ENCODE measurements around the gene CTNNA3. TPM values are rescaled to one million over a fixed set of nuclear protein-coding genes. Genes with fewer than 3 reads are reported as not detected.

The CTNNA3 gene
- total and polyA plus RNA-seq, 5 experiments from 2014 or later, result not detected

DNA sequence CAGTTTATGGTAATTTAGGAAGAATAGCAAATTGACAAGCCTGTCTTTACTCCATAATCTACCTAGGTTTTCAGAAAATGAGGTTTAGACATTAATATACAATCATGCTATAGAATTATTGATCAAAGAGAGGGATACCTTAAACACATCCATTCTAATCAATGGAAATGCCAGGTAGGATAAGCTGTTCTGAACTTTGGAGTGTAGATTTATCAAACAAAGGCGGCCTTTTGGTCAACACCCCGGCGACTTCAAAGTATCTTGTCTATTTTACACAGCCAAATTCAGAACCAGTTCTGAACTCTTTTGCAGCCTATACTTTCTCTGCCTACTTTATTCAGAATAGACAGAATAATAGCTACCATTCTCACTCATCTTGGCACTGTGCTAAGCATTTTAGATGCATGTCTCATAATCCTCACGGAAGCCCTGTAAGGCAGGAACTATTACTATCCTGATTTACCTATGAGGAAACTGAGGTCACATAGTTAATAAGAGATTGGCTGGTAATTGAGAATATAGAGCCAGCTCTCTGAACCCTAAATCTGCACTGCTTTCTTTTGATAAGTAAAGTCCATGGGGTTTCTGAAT is 1412.0 kb downstream of the CTNNA3 start:
- DNase-seq, result no peak
- POLR2A ChIA-PET, result no interaction called here
- Mint-ChIP-seq H3K9me3 (peaks cover 0 to 3% (median 0%) of the 10 kb centered on the region in 9 donors), H3K36me3 (no peaks in the 10 kb centered on the region), H3K4me3 (no peak overlapping the region), H3K27me3 (no peaks in the 10 kb centered on the region), H3K27ac (no peak overlapping the region), H3K4me1 (no peaks in the 10 kb centered on the region)
- no peak for ATAC-seq

DNA sequence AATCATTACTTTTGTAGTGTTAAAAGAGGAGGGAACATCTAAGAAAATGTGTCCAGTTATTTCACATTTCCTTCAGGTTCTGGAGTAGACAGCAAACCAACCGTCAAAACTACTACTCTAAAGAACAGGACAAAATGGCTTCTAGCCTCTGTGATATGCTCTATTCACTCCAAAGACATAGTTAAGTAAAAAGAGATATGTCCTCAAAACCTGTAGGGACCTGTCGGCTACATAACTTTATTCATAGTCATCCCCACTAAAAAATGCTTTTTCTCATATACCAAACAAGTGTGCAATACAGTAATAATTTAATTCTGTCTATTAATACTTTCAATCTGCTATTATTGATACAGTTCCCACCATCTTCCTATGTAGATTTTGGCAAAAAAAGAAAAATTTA is 1412.9 kb downstream of the CTNNA3 start:
- Mint-ChIP-seq H3K4me3 (no peak overlapping the region), H3K36me3 (no peaks in the 10 kb centered on the region), H3K4me1 (no peaks in the 10 kb centered on the region), H3K27me3 (no peaks in the 10 kb centered on the region), H3K9me3 (peaks cover 0 to 3% (median 0%) of the 10 kb centered on the region in 9 donors), H3K27ac (no peak overlapping the region)
- ATAC-seq (no peak), DNase-seq (no peak)
- POLR2A ChIA-PET, result no interaction called here

DNA sequence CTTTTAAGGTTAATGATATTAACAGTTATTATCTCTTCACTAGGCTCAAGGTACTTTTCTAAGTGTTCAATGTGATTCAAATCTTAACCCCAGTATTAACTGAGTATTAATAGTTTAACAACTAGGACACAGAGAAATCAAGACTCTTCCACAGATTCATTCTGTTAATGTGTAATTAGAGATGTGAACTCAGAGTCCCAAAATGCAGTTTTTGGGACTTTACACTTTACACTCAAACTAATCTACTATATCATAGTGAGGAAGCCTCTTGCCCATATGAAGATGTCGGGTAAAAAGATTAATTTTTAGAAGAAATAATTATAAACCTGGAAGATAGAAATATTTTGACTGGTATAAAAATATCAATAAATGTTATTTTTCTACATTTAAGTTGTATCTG is 1414.7 kb downstream of the CTNNA3 start:
- H3K36me3 Mint-ChIP-seq, result no peaks in the 10 kb centered on the region
- POLR2A ChIA-PET, result no interaction called here
- H3K27ac Mint-ChIP-seq, result no peak overlapping the region
- H3K9me3 Mint-ChIP-seq, result no peaks in the 10 kb centered on the region
- ATAC-seq (no peak), DNase-seq (no peak)
- no peak overlapping the region for H3K4me3 Mint-ChIP-seq
- no peaks in the 10 kb centered on the region for H3K4me1 Mint-ChIP-seq
- H3K27me3 Mint-ChIP-seq, result no peaks in the 10 kb centered on the region

DNA sequence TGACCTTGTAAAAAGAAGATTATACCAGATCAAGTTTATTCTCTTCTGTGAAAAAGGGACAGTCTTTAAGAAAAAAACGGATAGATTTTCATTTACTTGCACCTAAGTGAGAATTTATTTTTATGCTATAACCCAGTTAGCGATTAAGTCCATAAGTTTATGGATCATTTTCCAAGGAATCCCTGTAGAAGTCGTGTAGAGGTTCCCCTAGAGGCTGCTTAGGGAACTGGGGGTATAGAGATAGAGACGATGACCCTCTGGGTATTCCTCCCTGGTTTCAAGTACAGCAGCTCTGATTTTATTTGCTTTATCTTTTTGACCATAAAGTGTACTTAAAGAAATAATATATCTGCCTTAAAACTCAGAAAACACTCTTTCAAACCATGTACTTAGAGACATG is 1418.5 kb downstream of the CTNNA3 start:
- Mint-ChIP-seq H3K9me3 (peaks cover 0 to 5% (median 0%) of the 10 kb centered on the region in 9 donors), H3K27me3 (no peaks in the 10 kb centered on the region), H3K4me3 (no peak overlapping the region), H3K27ac (no peak overlapping the region), H3K36me3 (no peaks in the 10 kb centered on the region), H3K4me1 (no peaks in the 10 kb centered on the region)
- no peak for DNase-seq
- POLR2A ChIA-PET, result no interaction called here
- no peak for ATAC-seq

DNA sequence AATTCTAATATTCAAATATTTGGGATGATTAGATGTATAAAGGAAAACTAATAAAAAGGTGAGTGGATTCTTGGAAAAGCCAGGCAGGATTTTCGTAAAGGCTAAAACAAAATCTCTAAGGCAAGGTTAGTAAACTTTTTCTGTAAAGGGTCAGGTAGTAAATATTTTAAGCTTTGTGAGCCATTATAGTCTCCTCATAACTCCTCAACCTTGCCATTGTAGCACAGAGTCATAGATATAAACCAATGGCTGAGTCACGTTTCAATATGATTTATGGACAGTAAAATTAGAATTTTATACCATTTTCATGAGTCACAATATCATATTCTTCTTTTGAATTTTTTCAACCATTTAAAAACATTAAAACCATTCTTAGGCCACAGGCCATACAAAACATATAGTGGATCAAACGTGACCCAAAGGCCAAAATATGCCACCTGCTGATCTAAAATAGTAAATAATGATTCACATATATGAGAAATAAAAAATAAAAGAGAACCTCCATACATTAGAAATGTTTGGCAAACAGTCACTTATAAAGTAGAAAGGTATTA is 1422.0 kb downstream of the CTNNA3 start:
- Mint-ChIP-seq H3K9me3 (peaks cover 0 to 5% (median 0%) of the 10 kb centered on the region in 9 donors), H3K4me1 (no peaks in the 10 kb centered on the region), H3K36me3 (no peaks in the 10 kb centered on the region), H3K27ac (no peak overlapping the region), H3K4me3 (no peak overlapping the region), H3K27me3 (peaks cover 0 to 3% (median 0%) of the 10 kb centered on the region in 5 donors)
- ATAC-seq (no peak), DNase-seq (no peak)
- POLR2A ChIA-PET, result no interaction called here

DNA sequence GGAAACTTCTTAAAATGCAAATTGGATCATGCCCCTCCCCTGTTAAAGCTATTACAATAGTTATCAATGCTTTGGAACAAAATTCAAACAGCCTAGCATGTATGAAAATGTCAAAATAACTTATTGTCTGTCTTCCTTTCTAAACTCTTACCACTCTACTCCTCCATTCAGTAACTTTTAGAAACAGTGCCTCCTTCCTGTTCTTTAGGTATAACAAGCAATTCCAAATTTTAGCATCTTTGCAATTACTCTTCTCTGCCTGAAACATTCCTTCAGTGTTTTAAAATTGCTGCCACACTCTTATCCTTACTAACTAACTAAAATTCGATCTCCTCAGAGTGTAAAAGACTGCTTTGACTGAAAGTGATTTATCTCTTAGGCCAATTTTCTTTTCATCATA is 1430.6 kb downstream of the CTNNA3 start:
- H3K27ac Mint-ChIP-seq, result no peak overlapping the region
- no peak overlapping the region for H3K4me3 Mint-ChIP-seq
- no peak for DNase-seq
- no peaks in the 10 kb centered on the region for H3K27me3 Mint-ChIP-seq
- no peaks in the 10 kb centered on the region for H3K4me1 Mint-ChIP-seq
- ATAC-seq, result no peak
- peaks cover 0 to 16% (median 0%) of the 10 kb centered on the region in 9 donors for H3K9me3 Mint-ChIP-seq
- H3K36me3 Mint-ChIP-seq, result no peaks in the 10 kb centered on the region
- POLR2A ChIA-PET, result no interaction called here

DNA sequence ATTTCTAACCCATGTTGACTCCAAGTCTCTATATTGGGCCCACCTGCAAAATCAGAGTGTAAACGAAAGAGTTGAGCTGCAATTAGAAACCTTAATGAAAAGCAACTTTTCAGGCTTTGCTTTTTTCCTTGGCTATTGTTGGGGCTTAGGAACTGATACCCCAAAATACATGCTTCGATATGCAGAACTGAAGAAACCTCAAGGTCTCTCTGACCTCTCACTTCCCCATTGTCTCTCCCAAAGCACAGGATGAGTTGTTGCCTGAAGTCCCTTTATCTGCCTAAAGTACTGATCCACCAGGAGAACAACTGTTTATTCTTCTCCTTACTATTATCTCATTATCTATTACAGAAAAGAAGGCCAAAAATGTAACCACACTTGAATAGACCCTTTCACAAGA is 1436.2 kb downstream of the CTNNA3 start:
- H3K9me3 Mint-ChIP-seq, result peaks cover 0 to 13% (median 2%) of the 10 kb centered on the region in 9 donors
- ATAC-seq, result no peak
- POLR2A ChIA-PET, result no interaction called here
- no peak for DNase-seq
- no peaks in the 10 kb centered on the region for H3K36me3 Mint-ChIP-seq
- no peak overlapping the region for H3K27ac Mint-ChIP-seq
- H3K27me3 Mint-ChIP-seq, result no peaks in the 10 kb centered on the region
- peaks cover 0 to 1% (median 0%) of the 10 kb centered on the region in 4 donors for H3K4me1 Mint-ChIP-seq
- no peak overlapping the region for H3K4me3 Mint-ChIP-seq

DNA sequence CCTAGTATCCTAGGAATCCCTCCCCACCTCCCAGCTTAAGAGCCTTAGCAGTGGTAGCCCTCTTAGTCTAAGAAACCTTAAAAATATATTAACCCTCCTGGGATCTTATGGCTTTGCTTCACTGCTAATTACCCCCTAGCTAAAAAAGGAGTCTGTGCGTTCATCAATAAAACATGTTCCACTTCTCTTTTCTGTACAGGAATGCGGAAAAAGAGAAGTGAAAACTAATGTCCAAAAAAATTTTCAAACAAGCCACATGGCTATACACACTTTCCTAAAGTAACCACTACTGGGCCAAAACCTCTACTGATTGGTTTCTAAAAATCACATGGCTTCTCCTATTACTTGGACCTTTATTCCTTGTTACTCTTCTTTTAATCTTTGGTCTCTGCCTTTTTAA is 1437.3 kb downstream of the CTNNA3 start:
- no peak for DNase-seq
- no peak overlapping the region for H3K27ac Mint-ChIP-seq
- no peak overlapping the region for H3K4me3 Mint-ChIP-seq
- H3K4me1 Mint-ChIP-seq, result peaks cover 0 to 1% (median 0%) of the 10 kb centered on the region in 4 donors
- POLR2A ChIA-PET, result no interaction called here
- H3K9me3 Mint-ChIP-seq, result peaks cover 0 to 13% (median 0%) of the 10 kb centered on the region in 9 donors
- ATAC-seq, result no peak
- H3K27me3 Mint-ChIP-seq, result no peaks in the 10 kb centered on the region
- no peaks in the 10 kb centered on the region for H3K36me3 Mint-ChIP-seq

DNA sequence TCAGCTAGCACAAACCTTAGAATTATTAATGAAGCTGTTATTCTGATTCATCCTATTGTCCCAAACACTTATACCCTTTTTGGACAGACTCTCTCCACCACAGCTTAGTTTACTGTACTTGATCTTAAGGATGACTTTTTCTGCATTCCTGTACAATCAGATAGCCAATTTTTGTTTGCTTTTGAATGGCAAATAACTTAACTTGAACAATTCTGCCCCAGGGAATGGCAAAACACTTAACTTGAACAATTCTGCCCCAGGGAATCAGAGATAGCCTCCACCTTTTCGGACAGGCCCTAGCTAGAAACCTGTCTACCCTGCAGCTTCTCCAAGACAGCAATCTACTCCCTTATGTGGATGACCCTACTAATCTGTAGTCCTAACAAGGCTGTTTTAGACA is 1438.2 kb downstream of the CTNNA3 start:
- Mint-ChIP-seq H3K27me3 (no peaks in the 10 kb centered on the region), H3K4me3 (no peak overlapping the region), H3K9me3 (peaks cover 0 to 13% (median 0%) of the 10 kb centered on the region in 9 donors), H3K4me1 (peaks cover 0 to 1% (median 0%) of the 10 kb centered on the region in 4 donors), H3K27ac (no peak overlapping the region), H3K36me3 (no peaks in the 10 kb centered on the region)
- POLR2A ChIA-PET, result no interaction called here
- ATAC-seq, result no peak
- DNase-seq, result no peak

DNA sequence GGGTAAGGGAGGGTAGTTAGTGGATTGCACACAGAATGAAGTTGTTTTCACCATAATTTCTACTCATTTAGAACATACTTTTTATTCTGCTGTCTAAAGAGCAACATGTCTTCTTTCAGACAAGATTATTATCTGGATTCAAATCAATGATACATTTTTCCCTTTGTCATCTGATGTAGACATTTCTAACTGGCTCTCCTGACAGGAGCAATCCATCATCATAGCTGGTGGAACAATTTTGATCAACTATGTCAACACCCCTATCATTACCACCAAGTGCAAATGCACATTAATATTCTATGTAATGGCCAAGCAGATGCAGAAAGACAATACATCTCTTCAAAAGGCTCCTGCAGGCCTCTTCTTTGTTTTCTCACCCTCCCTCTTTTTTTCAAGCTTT is 1443.0 kb downstream of the CTNNA3 start:
- Mint-ChIP-seq H3K4me1 (peaks cover 0 to 1% (median 0%) of the 10 kb centered on the region in 4 donors), H3K27me3 (no peaks in the 10 kb centered on the region), H3K36me3 (no peaks in the 10 kb centered on the region), H3K9me3 (peaks cover 0 to 30% (median 8%) of the 10 kb centered on the region in 9 donors), H3K4me3 (no peak overlapping the region), H3K27ac (no peak overlapping the region)
- DNase-seq (no peak), ATAC-seq (no peak)
- POLR2A ChIA-PET, result no interaction called here

DNA sequence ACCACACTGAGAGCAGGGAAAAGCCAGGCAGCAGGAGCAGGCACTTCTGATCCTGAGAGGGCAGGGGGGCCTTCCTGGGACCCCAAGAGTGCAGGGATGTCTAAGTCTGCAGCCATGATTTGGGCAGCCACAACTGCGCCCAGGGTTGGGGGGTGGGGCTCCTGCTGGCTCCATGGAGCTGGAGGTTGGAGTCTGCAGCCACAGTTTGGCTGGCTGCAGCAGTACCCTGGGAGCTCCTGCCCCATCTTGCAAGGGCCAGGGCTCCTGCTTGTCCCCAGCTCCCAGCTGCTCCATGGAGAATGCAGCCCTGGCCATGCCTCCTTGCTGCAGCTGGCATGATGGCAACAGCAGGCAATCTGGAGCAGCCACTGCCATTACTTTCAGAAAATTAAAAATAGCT is 1449.8 kb downstream of the CTNNA3 start:
- Mint-ChIP-seq H3K4me1 (no peaks in the 10 kb centered on the region), H3K4me3 (no peak overlapping the region), H3K9me3 (peaks cover 0 to 34% (median 13%) of the 10 kb centered on the region in 9 donors), H3K27me3 (no peaks in the 10 kb centered on the region), H3K27ac (no peak overlapping the region), H3K36me3 (no peaks in the 10 kb centered on the region)
- ATAC-seq, result no peak
- POLR2A ChIA-PET, result no interaction called here
- no peak for DNase-seq

DNA sequence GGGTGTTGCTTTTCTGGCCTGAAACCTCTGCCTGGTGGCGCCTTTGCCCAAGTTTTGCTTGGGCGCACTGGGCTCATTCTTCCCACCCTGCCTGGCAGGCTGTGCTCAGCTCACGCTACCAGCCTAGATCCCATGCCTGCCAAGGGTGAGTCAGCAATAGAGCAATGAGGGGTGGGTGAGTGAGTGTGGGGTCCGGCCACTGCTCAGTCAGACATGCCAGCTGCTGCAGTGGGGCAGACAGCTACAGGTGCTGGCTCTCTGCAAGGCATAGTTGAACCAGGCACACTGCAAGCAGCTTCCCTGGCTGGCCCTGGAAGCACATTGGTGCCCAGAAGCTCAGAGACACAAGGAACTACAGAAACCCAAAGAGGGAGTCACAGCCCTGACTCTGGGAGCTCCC is 1451.0 kb downstream of the CTNNA3 start:
- Mint-ChIP-seq H3K27ac (no peak overlapping the region), H3K36me3 (no peaks in the 10 kb centered on the region), H3K27me3 (no peaks in the 10 kb centered on the region), H3K4me3 (no peak overlapping the region), H3K9me3 (peaks cover 0 to 31% (median 13%) of the 10 kb centered on the region in 9 donors), H3K4me1 (no peaks in the 10 kb centered on the region)
- POLR2A ChIA-PET, result no interaction called here
- DNase-seq (no peak), ATAC-seq (no peak)

DNA sequence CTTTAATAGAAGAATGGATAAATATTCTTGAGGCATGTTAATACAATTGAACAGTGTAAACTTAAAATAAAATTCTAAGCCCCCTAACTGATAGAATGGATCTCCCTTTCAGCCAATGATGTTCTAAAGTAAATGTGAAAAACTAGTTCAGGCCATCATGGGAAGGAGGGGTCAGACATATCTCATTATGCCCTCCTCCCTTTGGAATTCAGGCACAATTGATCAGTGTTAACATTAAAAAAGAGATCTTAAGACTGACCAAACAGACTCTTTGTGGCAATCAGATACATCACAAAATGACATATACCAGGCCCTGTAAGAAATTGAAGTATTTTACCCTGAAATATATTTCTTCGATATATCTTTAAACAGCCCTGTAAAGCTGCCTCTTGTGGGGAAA is 1453.1 kb downstream of the CTNNA3 start:
- DNase-seq (no peak), ATAC-seq (no peak)
- no peak overlapping the region for H3K4me3 Mint-ChIP-seq
- peaks cover 0 to 14% (median 5%) of the 10 kb centered on the region in 9 donors for H3K9me3 Mint-ChIP-seq
- no peaks in the 10 kb centered on the region for H3K36me3 Mint-ChIP-seq
- no peak overlapping the region for H3K27ac Mint-ChIP-seq
- no peaks in the 10 kb centered on the region for H3K27me3 Mint-ChIP-seq
- no peaks in the 10 kb centered on the region for H3K4me1 Mint-ChIP-seq
- POLR2A ChIA-PET, result no interaction called here

DNA sequence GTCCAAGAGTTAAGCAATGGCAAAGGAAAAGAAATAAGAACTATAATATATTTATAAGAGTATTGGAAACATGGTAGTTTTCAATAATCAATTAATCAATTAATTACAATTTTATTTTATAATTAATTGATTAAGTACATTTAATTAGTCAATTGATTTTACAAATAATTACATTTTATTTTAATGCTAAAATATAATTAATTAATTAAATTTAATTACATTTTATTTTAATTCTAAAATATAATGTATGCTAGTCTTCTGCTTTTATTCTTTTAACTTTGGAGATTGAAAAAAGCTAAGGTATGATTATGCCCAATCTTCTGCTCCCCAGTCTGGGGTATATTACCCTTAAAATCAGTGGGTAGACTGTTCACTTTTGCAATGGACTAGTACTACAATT is 1456.9 kb downstream of the CTNNA3 start:
- H3K9me3 Mint-ChIP-seq, result peaks cover 0 to 4% (median 0%) of the 10 kb centered on the region in 9 donors
- POLR2A ChIA-PET, result no interaction called here
- no peaks in the 10 kb centered on the region for H3K36me3 Mint-ChIP-seq
- no peaks in the 10 kb centered on the region for H3K27me3 Mint-ChIP-seq
- DNase-seq (no peak), ATAC-seq (no peak)
- no peak overlapping the region for H3K27ac Mint-ChIP-seq
- no peak overlapping the region for H3K4me3 Mint-ChIP-seq
- no peaks in the 10 kb centered on the region for H3K4me1 Mint-ChIP-seq

Data from naive thymus-derived CD8-positive, alpha-beta T cell (primary cell).